C4-2B (cell line): ENCODE results near the gene CLPTM1.

Experiments used
- H3K27ac ChIP-seq: fragments of 450-650 bp; 2 replicates; pipeline ENCODE4 v1.5.1; 2017
- CTCF ChIP-seq: fragments of 450-650 bp; conservative IDR thresholded peaks from 2 replicates; pipeline ENCODE4 v1.5.1; 2017; ENCODE audit warnings: mild to moderate bottlenecking
- ZFX ChIP-seq: fragments of 450-650 bp; IDR thresholded peaks from 2 replicates; pipeline ENCODE4 v1.6.1; 2017

CLPTM1 gene

GRCh38 chr19:44931541-44931940, 23.6 kb upstream of the CLPTM1 start:
- TF ChIP-seq CTCF (no peak), ZFX (no peak)
- no peak overlapping the region for H3K27ac ChIP-seq

- H3K27ac ChIP-seq, result no peak overlapping the region
- no peak for TF ChIP-seq CTCF
- TF ChIP-seq ZFX, result no peak
These were observed 15.5 kb upstream of the CLPTM1 start for GRCh38 chr19:44939668-44940067.

- TF ChIP-seq ZFX (no peak), CTCF (no peak)
- H3K27ac ChIP-seq, result no peak within 1 kb of the TSS
These were observed 13.1 kb upstream of the CLPTM1 start, which contains the start of gene APOC4 for GRCh38 chr19:44942067-44942571. Gene APOC4, plus strand, starts transcription at chr19:44942237. Its CDS starts 41 bp downstream, at chr19:44942278.

- TF ChIP-seq CTCF (no peak), ZFX (no peak)
- H3K27ac ChIP-seq, result no peak overlapping the region
These were observed 11.4 kb upstream of the CLPTM1 start for GRCh38 chr19:44943801-44944249.

GRCh38 chr19:44947041-44947581, 8.1 kb upstream of the CLPTM1 start:
- no peak overlapping the region for H3K27ac ChIP-seq
- TF ChIP-seq CTCF, result no peak
- no peak for TF ChIP-seq ZFX

- no peak for TF ChIP-seq ZFX
- TF ChIP-seq CTCF, result no peak
- H3K27ac ChIP-seq, result no peak overlapping the region
These were observed 6.9 kb upstream of the CLPTM1 start for GRCh38 chr19:44948237-44948636.

- TF ChIP-seq ZFX, result no peak
- TF ChIP-seq CTCF, result no peak
- H3K27ac ChIP-seq, result no peak overlapping the region
These were observed 6.3 kb upstream of the CLPTM1 start for GRCh38 chr19:44948763-44949374.
